Measurements from ENCODE around the gene AGAP1. TPM values are rescaled to one million over a fixed set of nuclear protein-coding genes. Genes with fewer than 3 reads are reported as not detected.

The AGAP1 gene
- total and polyA plus RNA-seq, 2 donors (not counting 3 experiments of a cell fraction or from before 2014, with no cell fraction given): 10.2 to 20.9 TPM

GRCh38 chr2:235839226-235839625 is 345.4 kb downstream of the AGAP1 start:
- DNase-seq (ENCODE audit: low read depth, low spot score) (no peak), FAIRE-seq (no peak)
- Histone ChIP-seq H4K20me1 (replicated peaks; ENCODE audit: control insufficient read depth, extremely low read depth, insufficient read depth, low read length) (no peaks in the 10 kb centered on the region), H3K9me1 (replicated peaks; ENCODE audit: control insufficient read depth, extremely low read depth, insufficient read depth, low read length) (no peaks in the 10 kb centered on the region), H3K79me2 (ENCODE audit: control insufficient read depth, insufficient read depth, low read length) (no peaks in the 10 kb centered on the region), H3K27ac (ENCODE audit: insufficient read depth, low read depth, low read length) (no peak overlapping the region), H3K27me3 (ENCODE audit: control insufficient read depth in 2 of 2, insufficient read depth in 2 of 2, low read length in 2 of 2) (no peaks in the 10 kb centered on the region), H3K4me3 (replicated peaks in 1 of 3; ENCODE audit: insufficient read depth in 1 of 3, low read depth in 1 of 3, low read length in 3 of 3) (no peak overlapping the region), H3K4me1 (ENCODE audit: control insufficient read depth, extremely low read depth, insufficient read depth, low read length) (no peaks in the 10 kb centered on the region), H3K4me2 (ENCODE audit: insufficient read depth, low read length) (no peak overlapping the region), H3K9ac (replicated peaks; ENCODE audit: extremely low read depth, insufficient read depth, low read length) (no peak overlapping the region), H3K9me3 (replicated peaks; ENCODE audit: control insufficient read depth, insufficient read depth, low read length) (no peaks in the 10 kb centered on the region), H2AFZ (ENCODE audit: low read depth, low read length) (no peak overlapping the region), H3K36me3 (ENCODE audit: control insufficient read depth in 2 of 2, extremely low read depth in 1 of 2, insufficient read depth in 2 of 2, low read length in 2 of 2) (no peaks in the 10 kb centered on the region)
- POLR2A ChIA-PET: no interaction called here
- dilution Hi-C loops (cut with MboI; ENCODE audit: extremely low pct_ligation_motif_present, low sequenced_read_pairs): no loop called here
- CTCF ChIA-PET: no interaction called here
- TF ChIP-seq JUN (IDR thresholded peaks at IDR 0.05; ENCODE audit: borderline replicate concordance, insufficient read depth, insufficient read length, low read depth) (no peak), POLR2AphosphoS5 (IDR thresholded peaks at IDR 0.05; ENCODE audit: insufficient read depth, low read depth, low read length) (no peak), MAX (IDR thresholded peaks at IDR 0.05; ENCODE audit: insufficient read depth, insufficient read length) (no peak), CTCF (IDR thresholded peaks at IDR 0.05; ENCODE audit: extremely low read depth in 1 of 2, insufficient read depth in 1 of 2, low read depth in 1 of 2, low read length in 2 of 2) (no peak), GATA2 (IDR thresholded peaks at IDR 0.05; ENCODE audit: insufficient read depth, insufficient read length, low read depth, low read length) (no peak), EZH2 (IDR thresholded peaks at IDR 0.05; ENCODE audit: borderline replicate concordance, low read depth, low read length, severe bottlenecking) (no peak), MYC (IDR thresholded peaks at IDR 0.05; ENCODE audit: low read depth, low read length) (no peak), POLR2A (IDR thresholded peaks at IDR 0.05; ENCODE audit: low read depth, low read length) (no peak), FOS (IDR thresholded peaks at IDR 0.05; ENCODE audit: borderline replicate concordance, insufficient read depth, low read length) (no peak)
- no TSS peak for BruUV-seq (replicated peaks)
- intact Hi-C loops (cut with micrococcal nuclease): no loop called here

All from endothelial cell of umbilical vein (primary cell).